SK-N-MC (cell line): Measurements from ENCODE around the gene GGNBP2.

Experiments used
- EZH2 ChIP-seq: fragments of 200-600 bp; sonication (generic); IDR thresholded peaks from one replicate; pipeline ENCODE4 v1.6.1; 2017; ENCODE audit warnings: antibody characterized with exemption
- FOXP2 ChIP-seq: optimal IDR thresholded peaks from 2 replicates; pipeline ENCODE3; 2011; ENCODE audit warnings: mild to moderate bottlenecking, moderate library complexity; ENCODE audit not compliant: insufficient read depth; ENCODE audit errors: extremely low read length, control extremely low read depth
- POLR2AphosphoS5 ChIP-seq: IDR thresholded peaks from 2 replicates; pipeline ENCODE4 v1.6.1; 2012; ENCODE audit warnings: mild to moderate bottlenecking, low read depth, low read length, borderline replicate concordance

- TF ChIP-seq EZH2: no peak
- no peak for TF ChIP-seq POLR2AphosphoS5
- no peak for TF ChIP-seq FOXP2
Measured at GRCh38 chr17:36598951-36599401, 54.3 kb downstream of the GGNBP2 start.
